ENCODE results near the gene LAMA3. TPM values are rescaled to one million over a fixed set of nuclear protein-coding genes. Genes with fewer than 3 reads are reported as not detected.

The LAMA3 gene
- total and polyA plus RNA-seq, 2 of the 13 experiments (the other 11 are each of a cell fraction or from before 2014, with no cell fraction given): 0.45 to 2.2 TPM

DNA sequence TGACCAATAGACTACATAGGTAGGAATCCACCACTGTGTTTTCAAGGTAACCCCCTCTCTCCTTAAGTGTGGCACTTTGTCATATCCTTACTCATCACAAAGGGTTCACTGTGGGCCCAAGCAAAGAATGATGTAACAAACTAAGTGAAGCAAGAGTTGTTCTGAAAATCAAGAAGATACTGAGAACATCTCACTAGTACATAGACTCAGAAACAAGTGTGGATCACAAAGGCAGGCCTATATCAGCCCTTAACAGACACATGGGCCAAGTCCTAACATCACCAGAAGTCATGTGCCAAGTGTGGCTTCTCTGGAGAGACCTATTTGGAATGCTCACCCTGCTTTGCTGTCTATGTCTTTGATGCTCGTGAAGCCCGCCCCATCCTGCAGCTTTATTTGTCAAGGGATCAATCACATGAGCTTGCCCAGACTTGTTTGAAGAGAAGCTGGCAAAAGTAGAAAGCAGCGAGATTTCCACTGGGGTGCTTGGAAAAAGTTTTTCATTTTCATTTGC, 194.1 kb downstream of the LAMA3 start (continued):
- TF ChIP-seq ZNF253 (CRISPR knock-in tag; IDR thresholded peaks at IDR 0.05; ENCODE audit: borderline replicate concordance) (no peak), ZNF883 (CRISPR knock-in tag; IDR thresholded peaks at IDR 0.05; ENCODE audit: not compliant biosample characterization) (no peak), POLR2A (IDR thresholded peaks at IDR 0.05; ENCODE audit: insufficient read depth in 1 of 2, low read depth in 2 of 2, low read length in 2 of 2) (no peak; a peak in 1 of 4 replicates), ZNF563 (CRISPR knock-in tag; IDR thresholded peaks at IDR 0.05) (no peak), ZNF577 (CRISPR knock-in tag; IDR thresholded peaks at IDR 0.05; ENCODE audit: borderline replicate concordance, low read depth) (no peak), SRSF9 (IDR thresholded peaks at IDR 0.05; ENCODE audit: borderline replicate concordance, insufficient read depth, low read depth, low read length, poor library complexity, severe bottlenecking) (no peak), ARID2 (CRISPR knock-in tag; IDR thresholded peaks at IDR 0.05; ENCODE audit: borderline replicate concordance) (no peak; the same call in 1 of the 2 replicates), ZNF138 (CRISPR knock-in tag; IDR thresholded peaks at IDR 0.05; ENCODE audit: low read depth) (no peak), MAFG (CRISPR knock-in tag; IDR thresholded peaks at IDR 0.05) (no peak), ZNF775 (CRISPR knock-in tag; IDR thresholded peaks at IDR 0.05; ENCODE audit: borderline replicate concordance) (no peak), U2AF2 (IDR thresholded peaks at IDR 0.05; ENCODE audit: low read depth, low read length) (no peak)
- TF ChIP-seq, protein P1, sequence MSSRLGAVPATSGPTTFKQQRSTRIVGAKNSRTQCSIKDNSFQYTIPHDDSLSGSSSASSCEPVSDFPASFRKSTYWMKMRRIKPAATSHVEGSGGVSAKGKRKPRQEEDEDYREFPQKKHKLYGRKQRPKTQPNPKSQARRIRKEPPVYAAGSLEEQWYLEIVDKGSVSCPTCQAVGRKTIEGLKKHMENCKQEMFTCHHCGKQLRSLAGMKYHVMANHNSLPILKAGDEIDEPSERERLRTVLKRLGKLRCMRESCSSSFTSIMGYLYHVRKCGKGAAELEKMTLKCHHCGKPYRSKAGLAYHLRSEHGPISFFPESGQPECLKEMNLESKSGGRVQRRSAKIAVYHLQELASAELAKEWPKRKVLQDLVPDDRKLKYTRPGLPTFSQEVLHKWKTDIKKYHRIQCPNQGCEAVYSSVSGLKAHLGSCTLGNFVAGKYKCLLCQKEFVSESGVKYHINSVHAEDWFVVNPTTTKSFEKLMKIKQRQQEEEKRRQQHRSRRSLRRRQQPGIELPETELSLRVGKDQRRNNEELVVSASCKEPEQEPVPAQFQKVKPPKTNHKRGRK (CRISPR knock-in tag; IDR thresholded peaks at IDR 0.05): no peak
- TF ChIP-seq, protein P2, sequence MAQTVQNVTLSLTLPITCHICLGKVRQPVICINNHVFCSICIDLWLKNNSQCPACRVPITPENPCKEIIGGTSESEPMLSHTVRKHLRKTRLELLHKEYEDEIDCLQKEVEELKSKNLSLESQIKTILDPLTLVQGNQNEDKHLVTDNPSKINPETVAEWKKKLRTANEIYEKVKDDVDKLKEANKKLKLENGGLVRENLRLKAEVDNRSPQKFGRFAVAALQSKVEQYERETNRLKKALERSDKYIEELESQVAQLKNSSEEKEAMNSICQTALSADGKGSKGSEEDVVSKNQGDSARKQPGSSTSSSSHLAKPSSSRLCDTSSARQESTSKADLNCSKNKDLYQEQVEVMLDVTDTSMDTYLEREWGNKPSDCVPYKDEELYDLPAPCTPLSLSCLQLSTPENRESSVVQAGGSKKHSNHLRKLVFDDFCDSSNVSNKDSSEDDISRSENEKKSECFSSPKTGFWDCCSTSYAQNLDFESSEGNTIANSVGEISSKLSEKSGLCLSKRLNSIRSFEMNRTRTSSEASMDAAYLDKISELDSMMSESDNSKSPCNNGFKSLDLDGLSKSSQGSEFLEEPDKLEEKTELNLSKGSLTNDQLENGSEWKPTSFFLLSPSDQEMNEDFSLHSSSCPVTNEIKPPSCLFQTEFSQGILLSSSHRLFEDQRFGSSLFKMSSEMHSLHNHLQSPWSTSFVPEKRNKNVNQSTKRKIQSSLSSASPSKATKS (CRISPR knock-in tag; IDR thresholded peaks at IDR 0.05): no peak
- TF ChIP-seq, protein P3, sequence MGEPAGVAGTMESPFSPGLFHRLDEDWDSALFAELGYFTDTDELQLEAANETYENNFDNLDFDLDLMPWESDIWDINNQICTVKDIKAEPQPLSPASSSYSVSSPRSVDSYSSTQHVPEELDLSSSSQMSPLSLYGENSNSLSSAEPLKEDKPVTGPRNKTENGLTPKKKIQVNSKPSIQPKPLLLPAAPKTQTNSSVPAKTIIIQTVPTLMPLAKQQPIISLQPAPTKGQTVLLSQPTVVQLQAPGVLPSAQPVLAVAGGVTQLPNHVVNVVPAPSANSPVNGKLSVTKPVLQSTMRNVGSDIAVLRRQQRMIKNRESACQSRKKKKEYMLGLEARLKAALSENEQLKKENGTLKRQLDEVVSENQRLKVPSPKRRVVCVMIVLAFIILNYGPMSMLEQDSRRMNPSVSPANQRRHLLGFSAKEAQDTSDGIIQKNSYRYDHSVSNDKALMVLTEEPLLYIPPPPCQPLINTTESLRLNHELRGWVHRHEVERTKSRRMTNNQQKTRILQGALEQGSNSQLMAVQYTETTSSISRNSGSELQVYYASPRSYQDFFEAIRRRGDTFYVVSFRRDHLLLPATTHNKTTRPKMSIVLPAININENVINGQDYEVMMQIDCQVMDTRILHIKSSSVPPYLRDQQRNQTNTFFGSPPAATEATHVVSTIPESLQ (CRISPR knock-in tag; conservative IDR thresholded peaks at IDR 0.05): no peak
